H1 (cell line): ENCODE data around the gene ATXN7L3. TPM values are rescaled to one million over a fixed set of nuclear protein-coding genes. Genes with fewer than 3 reads are reported as not detected.

Experiments
- CTCF ChIA-PET: fragments of 300-600 bp; sonication (Branson Sonifier 250); formaldehyde crosslinking; loops from one replicate; lab custom pipeline; 2021; ENCODE audit not compliant: partially characterized antibody; lab: Charles Lee
- POLR2A ChIA-PET: fragments of 300-600 bp; sonication (Branson Sonifier 250); formaldehyde crosslinking; loops from one replicate; lab custom pipeline; 2021; ENCODE audit warnings: inconsistent platforms; ENCODE audit not compliant: partially characterized antibody; lab: Charles Lee
- DNase-seq, 2 experiments: peaks; one replicate each; pipeline versions ENCODE4 v3.0.0 to v3.0.0-alpha.2; 2010 to 2022; ENCODE audit warnings: low spot score in 2 of 2, low read depth in 1 of 2, mixed read lengths in 1 of 2
- FAIRE-seq: peaks from 2 replicates; lab custom pipeline; 2011; peaks lifted over from hg19 to GRCh38; lab: Jason Lieb, UNC
- H2AFZ ChIP-seq: 2 replicates; pipeline ENCODE4 v1.8.1; 2012; ENCODE audit warnings: low read length, inconsistent platforms
- H2AK5ac ChIP-seq: 2 replicates; pipeline ENCODE4 v1.6.1; 2013; ENCODE audit warnings: low read depth, low read length
- H2BK120ac ChIP-seq: replicated peaks from 2 replicates; pipeline ENCODE3; 2013; ENCODE audit warnings: low read depth, low read length, inconsistent platforms
- H2BK12ac ChIP-seq: 2 replicates; pipeline ENCODE4 v1.6.1; 2013; ENCODE audit warnings: low read depth, low read length
- H2BK15ac ChIP-seq: 2 replicates; pipeline ENCODE4 v1.6.1; 2013; ENCODE audit warnings: low read length
- H2BK20ac ChIP-seq: 2 replicates; pipeline ENCODE4 v1.6.1; 2013; ENCODE audit warnings: low read length
- H2BK5ac ChIP-seq: 2 replicates; pipeline ENCODE4 v1.6.1; 2013; ENCODE audit warnings: low read depth, low read length
- H3K14ac ChIP-seq: 2 replicates; pipeline ENCODE4 v1.6.1; 2013; ENCODE audit warnings: inconsistent platforms; ENCODE audit not compliant: insufficient read length
- H3K18ac ChIP-seq: 2 replicates; pipeline ENCODE4 v1.6.1; 2013; ENCODE audit warnings: low read length; ENCODE audit errors: extremely low read depth
- H3K23ac ChIP-seq: 2 replicates; pipeline ENCODE4 v1.6.1; 2013; ENCODE audit warnings: inconsistent platforms; ENCODE audit not compliant: insufficient read length
- H3K23me2 ChIP-seq: 2 replicates; pipeline ENCODE4 v1.6.1; 2013; ENCODE audit warnings: low read depth, low read length
- H3K27ac ChIP-seq: 2 replicates; pipeline ENCODE4 v1.6.1; 2011; ENCODE audit warnings: low read depth, low read length, inconsistent platforms
- H3K27me3 ChIP-seq, 4 experiments: replicated peaks in 1 of 4; 1 replicate in 1 of 4; 2 replicates in 3 of 4; pipeline versions ENCODE4 v1.6.1 to v1.8.1; 2011 to 2013; ENCODE audit warnings: low read length in 3 of 4, mild to moderate bottlenecking in 3 of 4, inconsistent platforms in 2 of 4, mixed read lengths in 2 of 4, moderate library complexity in 1 of 4; ENCODE audit not compliant: control insufficient read depth in 3 of 4, insufficient read depth in 3 of 4; ENCODE audit errors: extremely low read depth in 1 of 4
- H3K36me3 ChIP-seq, 4 experiments: 2 replicates each; pipeline versions ENCODE4 v1.6.1 to v1.8.1; 2011 to 2013; ENCODE audit warnings: mild to moderate bottlenecking in 4 of 4, low read length in 3 of 4, moderate library complexity in 2 of 4, control low read depth in 1 of 4, inconsistent platforms in 1 of 4; ENCODE audit not compliant: insufficient read depth in 4 of 4, control insufficient read depth in 2 of 4
- H3K4ac ChIP-seq: replicated peaks from 2 replicates; pipeline ENCODE3; 2013; ENCODE audit warnings: low read length, low read depth, mixed read lengths, inconsistent platforms; ENCODE audit not compliant: insufficient read length
- H3K4me1 ChIP-seq, 4 experiments: replicated peaks in 1 of 4; 1 replicate in 1 of 4; 2 replicates in 3 of 4; pipeline versions ENCODE4 v1.6.1 to v1.8.1; 2011 to 2013; ENCODE audit warnings: low read length in 3 of 4, inconsistent platforms in 2 of 4, mixed read lengths in 1 of 4; ENCODE audit not compliant: insufficient read depth in 4 of 4, control insufficient read depth in 3 of 4
- H3K4me2 ChIP-seq, 2 experiments: 2 replicates each; pipeline versions ENCODE4 v1.6.1 to v1.8.1; 2011 to 2013; ENCODE audit warnings: low read depth in 2 of 2, low read length in 2 of 2, control low read depth in 1 of 2, inconsistent platforms in 1 of 2, mild to moderate bottlenecking in 1 of 2; ENCODE audit not compliant: insufficient read depth in 1 of 2
- H3K4me3 ChIP-seq, 4 experiments: fragments of 200-600, 300-600 bp in 1 of 4; sonication (generic), shearing (Covaris generic), sonication (Bioruptor Twin) in 1 of 4; 2 replicates each; pipeline versions ENCODE4 v1.5.1 to v1.8.1; 2011 to 2016; ENCODE audit warnings: low read length in 4 of 4, low read depth in 3 of 4, control low read depth in 2 of 4, inconsistent platforms in 2 of 4, mild to moderate bottlenecking in 2 of 4, mixed read lengths in 1 of 4, moderate library complexity in 1 of 4; ENCODE audit not compliant: insufficient read depth in 2 of 4; ENCODE audit errors: extremely low read depth in 1 of 4
- H3K56ac ChIP-seq: replicated peaks from 2 replicates; pipeline ENCODE3; 2013; ENCODE audit warnings: low read depth, mild to moderate bottlenecking, mixed read lengths, low read length, inconsistent platforms; ENCODE audit not compliant: insufficient read length
- H3K79me1 ChIP-seq: 2 replicates; pipeline ENCODE4 v1.6.1; 2013; ENCODE audit warnings: low read depth, low read length, control low read depth
- H3K79me2 ChIP-seq, 2 experiments: 2 replicates each; pipeline versions ENCODE4 v1.6.1 to v1.8.1; 2012 to 2013; ENCODE audit warnings: low read length in 2 of 2, mild to moderate bottlenecking in 2 of 2, inconsistent platforms in 1 of 2; ENCODE audit not compliant: insufficient read depth in 2 of 2, control insufficient read depth in 1 of 2
- H3K9ac ChIP-seq, 4 experiments: replicated peaks in 1 of 4; 1 replicate in 1 of 4; 2 replicates in 3 of 4; pipeline versions ENCODE4 v1.6.1 to v1.8.1; 2011 to 2013; ENCODE audit warnings: low read depth in 3 of 4, low read length in 3 of 4, control low read depth in 2 of 4, mild to moderate bottlenecking in 2 of 4, moderate library complexity in 2 of 4, inconsistent platforms in 1 of 4; ENCODE audit errors: extremely low read depth in 1 of 4
- H3K9me3 ChIP-seq, 2 experiments: 2 replicates each; pipeline versions ENCODE4 v1.6.1 to v1.8.1; 2012 to 2013; ENCODE audit warnings: mild to moderate bottlenecking in 2 of 2, moderate library complexity in 2 of 2, control low read depth in 1 of 2, inconsistent platforms in 1 of 2, low read depth in 1 of 2, low read length in 1 of 2, mixed read lengths in 1 of 2; ENCODE audit not compliant: insufficient read depth in 2 of 2
- H4K20me1 ChIP-seq, 2 experiments: replicated peaks in 1 of 2; 2 replicates each; pipeline versions ENCODE3 to v1.8.1; 2011 to 2013; ENCODE audit warnings: inconsistent platforms in 2 of 2, low read length in 2 of 2, mild to moderate bottlenecking in 1 of 2; ENCODE audit not compliant: insufficient read depth in 2 of 2, control insufficient read depth in 1 of 2
- H4K5ac ChIP-seq: 2 replicates; pipeline ENCODE4 v1.6.1; 2013; ENCODE audit warnings: low read length, low read depth, mixed read lengths, inconsistent platforms; ENCODE audit not compliant: insufficient read length
- H4K8ac ChIP-seq: 2 replicates; pipeline ENCODE4 v1.8.0; 2013; ENCODE audit warnings: mild to moderate bottlenecking, moderate library complexity, low read length, inconsistent platforms; ENCODE audit not compliant: insufficient read depth; ENCODE audit errors: extremely low read depth
- H4K91ac ChIP-seq: replicated peaks from 2 replicates; pipeline ENCODE3; 2013; ENCODE audit warnings: low read length, mixed read lengths, inconsistent platforms; ENCODE audit not compliant: insufficient read length
- ASH2L ChIP-seq: fragments of 200-600, 300-600 bp; sonication (generic); IDR thresholded peaks from one replicate; pipeline ENCODE4 v1.7.1; 2017; ENCODE audit warnings: low read length
- EGR1 ChIP-seq: IDR thresholded peaks from 2 replicates; pipeline ENCODE4 v1.6.1; 2011; ENCODE audit warnings: low read depth, low read length, borderline replicate concordance
- GABPA ChIP-seq: IDR thresholded peaks from 2 replicates; pipeline ENCODE4 v1.6.1; 2011; ENCODE audit warnings: mild to moderate bottlenecking, low read length, moderate library complexity, borderline replicate concordance; ENCODE audit not compliant: insufficient read depth
- RAD21 ChIP-seq, 2 experiments: IDR thresholded peaks in 1 of 2; conservative IDR thresholded peaks in 1 of 2; 2 replicates each; pipeline ENCODE4 v1.6.1; 2011; ENCODE audit warnings: low read depth in 2 of 2, low read length in 2 of 2, improper control_type of control experiment in 1 of 2, inconsistent platforms in 1 of 2, mild to moderate bottlenecking in 1 of 2, moderate library complexity in 1 of 2
- TAF1 ChIP-seq: IDR thresholded peaks from 2 replicates; pipeline ENCODE4 v1.6.1; 2011; ENCODE audit warnings: mild to moderate bottlenecking, low read depth, low read length
- YY1 ChIP-seq: IDR thresholded peaks from 2 replicates; pipeline ENCODE4 v1.6.1; 2011; ENCODE audit warnings: low read depth, mild to moderate bottlenecking, low read length
- WGBS, 2 experiments: shearing (Covaris generic) in 1 of 2; methylation state at CpG; one replicate each; pipeline versions ENCODE4 v1.1.6 to v1.1.7; 2013 to 2015; ENCODE audit warnings: low lambda C conversion rate in 2 of 2, mixed read lengths in 2 of 2, inconsistent platforms in 1 of 2, low coverage in 1 of 2, missing lambda C conversion rate in 1 of 2; ENCODE audit not compliant: insufficient replicate concordance in 2 of 2, insufficient coverage in 1 of 2, insufficient read length in 1 of 2; ENCODE audit errors: extremely low coverage in 1 of 2, missing lambda C conversion rate in 1 of 2; 5-methylcytosine and 5-hydroxymethylcytosine counted together
- polyA plus RNA-seq, 7 experiments: library from polyadenylated mRNA; depleted of rRNA in 3 of 7; stranded (reverse) in 5 of 7; unstranded in 2 of 7; fragments of >200 nt in 5 of 7; fragments of 200-250 nt in 2 of 7; gene quantifications; 1 replicate in 5 of 7; 2 replicates in 1 of 7; 4 replicates in 1 of 7; pipeline versions ENCODE4 v1.2.1 to v1.2.3, GENCODE V29; 2011 to 2013; ENCODE audit warnings: missing spikeins in 2 of 7, mixed read lengths in 2 of 7
- total RNA-seq: library from RNA; stranded (reverse); fragmentation: NEBNext Ultra II Directional; extraction: Animal tissue kit (Norgen Biotek cat#: 25700); gene quantifications from 2 replicates; pipeline ENCODE4 v1.2.1, GENCODE V29; 2021

ATXN7L3 gene
- total and polyA plus RNA-seq, 2 of the 8 experiments (the other 6 are each of a cell fraction or from before 2014, with no cell fraction given), result 53.7 to 103 TPM

DNA sequence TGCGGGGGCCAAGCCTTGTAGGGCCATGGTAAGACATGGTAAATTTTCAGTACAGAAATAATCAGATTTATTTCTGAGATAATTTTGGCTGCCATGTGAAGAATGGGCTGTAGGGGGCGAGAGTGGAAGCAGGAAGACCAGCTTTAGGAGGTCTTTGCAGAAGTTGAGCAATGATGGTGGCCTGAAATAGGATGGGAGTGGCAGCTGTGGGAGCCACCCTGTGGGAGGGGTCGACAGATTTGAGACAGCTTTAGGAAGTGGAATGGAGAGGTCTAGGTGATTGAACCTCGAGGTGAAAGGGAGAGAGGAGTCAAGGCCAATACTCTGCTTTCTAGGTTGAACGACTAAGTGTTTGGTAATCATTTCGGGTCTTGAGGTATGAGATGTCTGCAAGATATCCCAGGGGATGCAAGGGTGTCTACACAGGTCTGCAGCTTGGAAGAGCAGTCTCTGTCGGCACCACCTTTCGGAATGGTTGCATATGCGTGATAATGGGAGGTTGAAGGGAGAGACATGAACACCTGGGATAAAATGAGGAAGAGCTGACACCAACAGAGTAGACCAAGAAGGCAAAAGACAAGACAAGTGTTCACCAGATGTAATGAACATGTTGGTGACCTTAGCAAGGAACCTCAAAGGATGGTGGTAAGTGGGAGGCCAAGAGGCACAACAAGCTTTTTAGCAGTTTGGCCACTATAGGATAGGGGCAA lies 4.2 kb upstream of the ATXN7L3 start:
- ChIA-PET POLR2A (interaction anchor here (0.7 to 8.5 kb wide), 16 partner anchors 9 to 175 kb away, joined by 3 to 78 read pairs (median 4); partner anchors contain the start of genes TMUB2 and UBTF), CTCF (interaction anchor here (0.7 to 3.9 kb wide), 29 partner anchors 10 to 403 kb away, joined by 3 to 31 read pairs (median 5); partner anchors contain the start of genes GRN and SLC25A39)
- WGBS, 2 experiments, result 63% methylated on average over 9 of the region's 9 CpGs; no CpG with 5 or more reads in 1 of the 2 experiments
- H3K18ac ChIP-seq, result no peak overlapping the region; the same call in 1 of the 2 replicates
- H3K9ac ChIP-seq, result no peak overlapping the region; a peak in 1 of 7 replicates
- no peak overlapping the region for H4K5ac ChIP-seq
- no peaks in the 10 kb centered on the region for H4K20me1 ChIP-seq
- no peak overlapping the region for H3K4me3 ChIP-seq
- peak overlapping the region; percentile 60; the same call in 1 of the 2 replicates for H2BK12ac ChIP-seq
- no peaks in the 10 kb centered on the region for H3K79me1 ChIP-seq
- no peaks in the 10 kb centered on the region for H3K27me3 ChIP-seq
- peaks cover 13 to 23% (median 17%) of the 10 kb centered on the region in 4 experiments; a peak in 7 of 8 replicates for H3K36me3 ChIP-seq
- H2BK15ac ChIP-seq, result peak overlapping the region; percentile 76; the same call in 1 of the 2 replicates
- H4K91ac ChIP-seq, result no peak overlapping the region
- peak in 1 of 2 experiments; percentile 79 for DNase-seq
- peaks cover 0 to 13% (median 4%) of the 10 kb centered on the region in 4 experiments; a peak in 6 of 7 replicates for H3K4me1 ChIP-seq
- no peak overlapping the region for H3K4me2 ChIP-seq
- H3K56ac ChIP-seq, result no peak overlapping the region
- H2BK120ac ChIP-seq, result no peak overlapping the region
- H3K79me2 ChIP-seq, result peaks cover 0 to under 1% of the 10 kb centered on the region in 2 experiments; a peak in 1 of 4 replicates
- H2BK5ac ChIP-seq, result no peak overlapping the region; the same call in 1 of the 2 replicates
- H3K23me2 ChIP-seq, result peaks cover 6% of the 10 kb centered on the region
- no peak overlapping the region for H2AFZ ChIP-seq
- peak; percentile 77 for FAIRE-seq
- H3K4ac ChIP-seq, result peak overlapping the region; percentile 39
- H3K9me3 ChIP-seq, result no peaks in the 10 kb centered on the region
- H3K14ac ChIP-seq, result no peak overlapping the region
- H4K8ac ChIP-seq, result no peak overlapping the region
- no peak overlapping the region for H3K27ac ChIP-seq
- H3K23ac ChIP-seq, result no peak overlapping the region
- H2BK20ac ChIP-seq, result no peak overlapping the region
- 0 out of 2 replicates have a peak overlapping the region, but pooled peaks have one; percentile 41 for H2AK5ac ChIP-seq
- TF ChIP-seq RAD21 (IDR thresholded peaks at IDR 0.05 in 1 of 2, conservative IDR thresholded peaks at IDR 0.05 in 1 of 2; ENCODE audit: low read depth in 2 of 2, low read length in 2 of 2), result peak; percentile 62 to 65
- TF ChIP-seq YY1, result peak; percentile 74
- no peak for TF ChIP-seq EGR1
- no peak for TF ChIP-seq TAF1
- TF ChIP-seq ASH2L, result no peak
- no peak for TF ChIP-seq GABPA
